ENCODE data around the gene GSTM2.

DNA sequence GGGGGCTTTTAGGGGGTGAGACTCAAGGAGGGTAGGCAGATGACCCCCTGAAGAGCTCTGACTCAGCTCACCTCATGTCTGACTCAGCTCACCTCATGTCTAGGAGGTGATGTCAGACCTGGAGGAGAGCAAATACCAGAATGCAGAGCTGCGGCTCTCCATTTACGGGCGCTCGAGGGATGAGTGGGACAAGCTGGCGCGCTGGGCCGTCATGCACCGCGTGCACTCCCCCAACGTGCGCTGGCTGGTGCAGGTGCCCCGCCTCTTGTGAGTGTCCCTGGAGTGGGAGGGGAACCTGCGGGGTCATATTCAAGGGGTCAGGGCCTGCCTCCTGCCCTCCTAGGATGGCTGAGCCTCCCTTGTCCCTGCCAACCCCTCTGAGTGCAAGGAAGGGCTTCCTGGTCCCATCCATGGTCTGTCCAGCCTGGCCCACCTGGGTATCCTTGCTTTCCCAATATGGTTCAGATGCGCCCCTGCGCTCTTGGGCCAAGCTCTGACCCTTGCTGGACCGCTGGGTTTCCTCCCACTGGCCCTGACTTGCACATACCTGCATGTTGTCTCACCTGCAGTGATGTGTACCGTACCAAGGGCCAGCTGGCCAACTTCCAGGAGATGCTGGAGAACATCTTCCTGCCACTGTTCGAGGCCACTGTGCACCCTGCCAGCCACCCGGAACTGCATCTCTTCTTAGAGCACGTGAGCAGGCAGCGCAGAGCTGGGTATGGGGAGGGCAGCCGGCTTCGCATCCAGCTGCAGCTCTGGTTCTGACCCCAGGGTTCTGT lies 39.1 kb upstream of the GSTM2 start:
- TF ChIP-seq POLR2A (IDR thresholded peaks at IDR 0.05) (no peak), EP300 (IDR thresholded peaks at IDR 0.05) (no peak), POLR2AphosphoS5 (IDR thresholded peaks at IDR 0.05) (no peak)
